Esophagus squamous epithelium (tissue), 5 donors: ENCODE data around the gene IFRD1. TPM values are rescaled to one million over a fixed set of nuclear protein-coding genes. Genes with fewer than 3 reads are reported as not detected.

Source experiments
- DNase-seq: peaks from one replicate; lab custom pipeline; 2025; lab: John Stamatoyannopoulos, UW
- H3K27ac ChIP-seq, 4 donors: fragments of 200-600 bp; sonication (generic); one replicate each; pipeline ENCODE4 v1.5.1; 2016 to 2019; ENCODE audit warnings: mild to moderate bottlenecking in 1 of 4
- H3K27me3 ChIP-seq, 4 donors: fragments of 200-600 bp; sonication (generic); 1 replicate in 3 of 4; 2 replicates in 1 of 4; pipeline versions ENCODE4 v1.5.1 to v1.6.0; 2017 to 2021; ENCODE audit warnings: antibody characterized with exemption in 1 of 4
- H3K36me3 ChIP-seq, 3 donors: fragments of 200-600 bp; sonication (generic); one replicate each; pipeline ENCODE4 v1.5.1; 2016 to 2019
- H3K4me1 ChIP-seq, 3 donors: fragments of 200-600 bp; sonication (generic); one replicate each; pipeline ENCODE4 v1.5.1; 2017 to 2019
- H3K4me3 ChIP-seq, 4 donors: fragments of 200-600 bp; sonication (generic); 1 replicate in 3 of 4; 2 replicates in 1 of 4; pipeline ENCODE4 v1.5.1; 2016 to 2019; ENCODE audit warnings: mild to moderate bottlenecking in 2 of 4, moderate library complexity in 1 of 4
- H3K9me3 ChIP-seq, 3 donors: fragments of 200-600 bp; sonication (generic); one replicate each; pipeline ENCODE4 v1.5.1; 2016 to 2019
- POLR2A ChIP-seq, 4 donors: fragments of 450-650 bp; IDR thresholded peaks; one replicate each; pipeline ENCODE4 v1.6.1; 2017; ENCODE audit warnings: antibody characterized with exemption in 4 of 4, mild to moderate bottlenecking in 4 of 4, moderate library complexity in 3 of 4
- WGBS, 2 donors: methylation state at CpG; one replicate each; pipeline ENCODE4 v1.1.5; 2018; 5-methylcytosine and 5-hydroxymethylcytosine counted together
- intact Hi-C: fragments of 100-400 bp; cut with DNase I; formaldehyde crosslinking; loops from one replicate; pipeline ENCODE4 v1.15.0; 2022
- total RNA-seq, 4 donors: library from RNA; depleted of rRNA; stranded (reverse); fragments of >200 nt; gene quantifications; one replicate each; pipeline ENCODE4 v1.1.0, GENCODE V29; 2016
- TF ChIP-seq, protein P1 (sequence below), 6 experiments: fragments of 450-650 bp in 4 of 6; fragments of 200-600 bp in 2 of 6; sonication (generic) in 2 of 6; IDR thresholded peaks; one replicate each; pipeline ENCODE4 v1.5.1; 2016 to 2019; ENCODE audit warnings: antibody characterized with exemption in 6 of 6, mild to moderate bottlenecking in 4 of 6, moderate library complexity in 4 of 6
- donor health status: DM: yes; HTN: yes; CAD: no.

IFRD1 gene
- total RNA-seq, 4 donors from 2014 or later = 19.4 to 52.1 (median 31.1) TPM

DNA sequence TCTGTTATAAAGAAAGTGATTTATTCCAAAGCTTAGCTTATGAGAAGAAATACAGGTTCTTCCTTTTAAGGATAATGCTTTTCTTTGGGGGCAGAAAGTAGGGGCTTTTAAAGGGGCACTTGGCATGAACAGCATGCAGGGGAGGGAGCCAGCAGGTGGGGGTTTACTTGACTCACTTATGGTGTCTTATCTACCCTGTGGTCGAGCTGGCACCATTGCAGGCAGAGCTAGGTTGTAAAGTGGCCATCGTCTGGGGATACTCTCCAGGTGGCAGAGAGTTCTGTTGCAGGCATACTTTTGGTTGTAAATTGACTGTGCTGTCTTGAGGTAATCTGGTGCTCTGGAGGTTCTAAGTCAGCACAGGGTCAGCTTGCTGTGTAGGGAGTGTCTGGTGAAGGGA lies 26.3 kb upstream of the IFRD1 start:
- Histone ChIP-seq H3K4me3 (no peak overlapping the region), H3K27ac (no peak overlapping the region), H3K27me3 (no peaks in the 10 kb centered on the region), H3K4me1 (peaks cover 0 to 39% (median 12%) of the 10 kb centered on the region in 3 donors), H3K36me3 (no peaks in the 10 kb centered on the region), H3K9me3 (no peaks in the 10 kb centered on the region)
- TF ChIP-seq, protein P1, sequence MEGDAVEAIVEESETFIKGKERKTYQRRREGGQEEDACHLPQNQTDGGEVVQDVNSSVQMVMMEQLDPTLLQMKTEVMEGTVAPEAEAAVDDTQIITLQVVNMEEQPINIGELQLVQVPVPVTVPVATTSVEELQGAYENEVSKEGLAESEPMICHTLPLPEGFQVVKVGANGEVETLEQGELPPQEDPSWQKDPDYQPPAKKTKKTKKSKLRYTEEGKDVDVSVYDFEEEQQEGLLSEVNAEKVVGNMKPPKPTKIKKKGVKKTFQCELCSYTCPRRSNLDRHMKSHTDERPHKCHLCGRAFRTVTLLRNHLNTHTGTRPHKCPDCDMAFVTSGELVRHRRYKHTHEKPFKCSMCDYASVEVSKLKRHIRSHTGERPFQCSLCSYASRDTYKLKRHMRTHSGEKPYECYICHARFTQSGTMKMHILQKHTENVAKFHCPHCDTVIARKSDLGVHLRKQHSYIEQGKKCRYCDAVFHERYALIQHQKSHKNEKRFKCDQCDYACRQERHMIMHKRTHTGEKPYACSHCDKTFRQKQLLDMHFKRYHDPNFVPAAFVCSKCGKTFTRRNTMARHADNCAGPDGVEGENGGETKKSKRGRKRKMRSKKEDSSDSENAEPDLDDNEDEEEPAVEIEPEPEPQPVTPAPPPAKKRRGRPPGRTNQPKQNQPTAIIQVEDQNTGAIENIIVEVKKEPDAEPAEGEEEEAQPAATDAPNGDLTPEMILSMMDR (IDR thresholded peaks at IDR 0.05) = no peak
- intact Hi-C loops = no loop called here
- WGBS, 2 donors = 80 to 83% methylated on average over 2 of the region's 2 CpGs
- no peak for DNase-seq

DNA sequence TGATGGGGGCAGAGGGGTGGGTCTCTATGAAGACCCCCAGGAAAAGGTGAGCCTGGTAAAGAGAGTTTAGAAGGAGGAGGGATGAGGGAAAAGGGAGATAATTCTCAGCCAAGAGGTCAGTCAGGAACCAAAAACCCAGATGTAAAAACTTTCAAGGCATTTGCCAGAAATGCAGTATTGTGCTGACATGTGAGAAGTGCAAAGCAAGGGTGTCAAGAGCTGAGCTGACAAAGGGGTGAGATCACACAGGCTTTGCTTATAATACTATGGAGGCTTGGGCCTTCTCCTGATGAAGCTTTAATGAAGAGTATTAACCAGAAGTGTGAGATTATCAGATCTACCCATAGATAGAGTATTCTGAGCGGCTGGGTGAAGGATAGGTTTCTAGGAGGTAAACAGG lies 22.3 kb upstream of the IFRD1 start:
- Histone ChIP-seq H3K27me3 (no peaks in the 10 kb centered on the region), H3K4me3 (no peak overlapping the region), H3K36me3 (no peaks in the 10 kb centered on the region), H3K9me3 (no peaks in the 10 kb centered on the region), H3K27ac (no peak overlapping the region), H3K4me1 (peaks cover 0 to 11% (median 5%) of the 10 kb centered on the region in 3 donors)
- TF ChIP-seq POLR2A (IDR thresholded peaks at IDR 0.05) = no peak
- TF ChIP-seq, protein P1 (IDR thresholded peaks at IDR 0.05) = no peak
- no peak for DNase-seq
- intact Hi-C loops = no loop called here
- WGBS, 2 donors = 97 to 100% methylated on average over 1 of the region's 1 CpG

DNA sequence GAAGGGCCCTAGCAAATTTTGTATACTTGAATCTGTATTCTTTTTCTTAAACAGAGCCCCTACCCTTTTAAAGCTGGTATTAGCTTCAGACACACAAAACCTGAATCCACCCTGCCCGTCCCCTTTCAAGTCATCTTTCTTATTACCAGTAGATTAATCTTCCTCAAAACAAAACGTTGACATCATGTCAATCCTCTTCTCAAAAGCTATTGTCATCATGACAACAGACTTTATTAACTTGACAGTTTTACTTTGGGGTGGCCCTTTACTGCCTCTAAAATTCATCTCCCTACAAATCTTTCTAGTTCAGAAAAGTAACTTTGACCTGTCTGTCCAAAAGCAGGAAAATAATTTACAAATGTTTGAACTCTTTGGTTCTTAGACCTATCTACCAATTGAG lies 21.5 kb upstream of the IFRD1 start:
- no peak overlapping the region for H3K4me3 ChIP-seq

DNA sequence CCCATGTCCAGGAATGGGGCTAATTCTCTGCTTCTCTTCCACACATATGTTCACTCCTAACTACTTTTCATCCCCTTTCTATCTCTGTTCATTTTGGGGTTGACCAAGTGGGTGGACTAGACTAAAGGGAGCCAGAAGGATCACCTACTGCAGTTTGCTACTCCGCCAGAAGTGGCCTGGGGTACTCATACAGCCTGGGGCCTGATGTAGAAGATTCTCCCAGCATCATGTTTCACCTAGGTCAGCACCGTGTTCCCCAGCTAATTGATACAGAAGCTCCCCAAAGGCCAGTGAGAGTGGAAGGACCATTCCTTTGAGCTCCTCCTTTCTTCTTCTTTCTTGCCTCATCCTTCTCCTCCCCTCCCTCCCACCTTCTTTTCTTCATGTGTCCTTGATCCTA lies 19.6 kb upstream of the IFRD1 start:
- intact Hi-C loops = no loop called here
- no peak for TF ChIP-seq POLR2A (IDR thresholded peaks at IDR 0.05)
- TF ChIP-seq, protein P1 (IDR thresholded peaks at IDR 0.05) = no peak
- H3K27ac ChIP-seq = no peak overlapping the region
- peaks cover 0 to 6% (median 0%) of the 10 kb centered on the region in 3 donors for H3K4me1 ChIP-seq
- H3K4me3 ChIP-seq = no peak overlapping the region
- DNase-seq = no peak
- no peaks in the 10 kb centered on the region for H3K27me3 ChIP-seq
- H3K9me3 ChIP-seq = no peaks in the 10 kb centered on the region
- no peaks in the 10 kb centered on the region for H3K36me3 ChIP-seq
- 72 to 85% methylated on average over 2 of the region's 2 CpGs for WGBS, 2 donors

More for the DNA sequence above, 21.5 kb upstream of the IFRD1 start:
- no peaks in the 10 kb centered on the region for H3K9me3 ChIP-seq
- no peaks in the 10 kb centered on the region for H3K36me3 ChIP-seq
- 64 to 65% methylated on average over 2 of the region's 2 CpGs for WGBS, 2 donors
- DNase-seq = no peak
- peaks cover 0 to 6% (median 0%) of the 10 kb centered on the region in 3 donors for H3K4me1 ChIP-seq
- TF ChIP-seq, protein P1 (IDR thresholded peaks at IDR 0.05) = no peak
- TF ChIP-seq POLR2A (IDR thresholded peaks at IDR 0.05) = no peak
- no peaks in the 10 kb centered on the region for H3K27me3 ChIP-seq
- H3K27ac ChIP-seq = no peak overlapping the region
- intact Hi-C loops = no loop called here

DNA sequence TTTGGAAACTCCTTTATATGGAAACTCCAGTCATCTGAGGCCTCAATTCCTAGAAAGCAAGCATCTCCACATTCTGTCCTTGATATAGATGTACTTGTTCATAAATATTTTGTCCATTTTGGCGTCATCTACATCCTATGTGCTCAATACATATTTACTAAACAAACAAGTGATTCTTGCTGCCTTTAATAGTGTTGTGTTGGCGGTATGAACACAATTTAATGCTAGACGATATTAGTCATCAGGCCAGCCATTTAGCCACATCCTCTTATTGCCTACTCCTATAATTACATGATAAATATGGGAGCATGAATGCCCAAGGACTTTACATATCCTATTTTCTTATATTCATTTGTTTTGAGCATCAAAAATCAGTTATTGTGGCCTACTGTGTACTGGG lies 18.5 kb upstream of the IFRD1 start:
- intact Hi-C loops = no loop called here
- Histone ChIP-seq H3K36me3 (no peaks in the 10 kb centered on the region), H3K27me3 (no peaks in the 10 kb centered on the region), H3K9me3 (no peaks in the 10 kb centered on the region), H3K4me1 (peaks cover 0 to 6% (median 0%) of the 10 kb centered on the region in 3 donors), H3K27ac (no peak overlapping the region), H3K4me3 (no peak overlapping the region)
- no peak for DNase-seq
- TF ChIP-seq, protein P1 (IDR thresholded peaks at IDR 0.05) = no peak
- no peak for TF ChIP-seq POLR2A (IDR thresholded peaks at IDR 0.05)
- WGBS, 2 donors = 93 to 95% methylated on average over 3 of the region's 3 CpGs
